LNCAP (cell line): Measurements from ENCODE around the gene ITPRID2.

Experiments used
- CTCF ChIP-seq: fragments of 450-650 bp; IDR thresholded peaks from 2 replicates; pipeline ENCODE4 v1.5.1; 2017; ENCODE audit warnings: mild to moderate bottlenecking

The ITPRID2 gene

GRCh38 chr2:181884601-181885000 is 6.9 kb upstream of the ITPRID2 start:
- no peak for TF ChIP-seq CTCF

- TF ChIP-seq CTCF = no peak
Observed at GRCh38 chr2:181885096-181885495, 6.4 kb upstream of the ITPRID2 start.

- no peak for TF ChIP-seq CTCF
Observed at GRCh38 chr2:181886192-181886591, 5.3 kb upstream of the ITPRID2 start.

- TF ChIP-seq CTCF = no peak
Observed at GRCh38 chr2:181887045-181887444, 4.5 kb upstream of the ITPRID2 start.

GRCh38 chr2:181889776-181890175 is 1.8 kb upstream of the ITPRID2 start:
- no peak for TF ChIP-seq CTCF

- TF ChIP-seq CTCF = no peak
Observed at GRCh38 chr2:181890271-181890670, 1.3 kb upstream of the ITPRID2 start.

GRCh38 chr2:181891966-181892798 is 652 bp downstream of the ITPRID2 start:
- no peak for TF ChIP-seq CTCF
